Gastrocnemius medialis (tissue), 4 donors: ENCODE measurements around the gene SYDE2.

Experiments
- POLR2A ChIP-seq, 2 donors: fragments of 450-650 bp; IDR thresholded peaks; one replicate each; pipeline ENCODE4 v1.6.1; 2017; ENCODE audit warnings: antibody characterized with exemption in 2 of 2, mild to moderate bottlenecking in 2 of 2, moderate library complexity in 2 of 2
- TF ChIP-seq, protein P1 (sequence below), 5 experiments: fragments of 450-650 bp in 3 of 5; fragments of 200-600 bp in 2 of 5; sonication (generic) in 2 of 5; IDR thresholded peaks in 4 of 5; conservative IDR thresholded peaks in 1 of 5; 1 replicate in 4 of 5; 2 replicates in 1 of 5; pipeline ENCODE4 v1.5.1; 2016 to 2019; ENCODE audit warnings: antibody characterized with exemption in 5 of 5, mild to moderate bottlenecking in 3 of 5, moderate library complexity in 3 of 5

DNA sequence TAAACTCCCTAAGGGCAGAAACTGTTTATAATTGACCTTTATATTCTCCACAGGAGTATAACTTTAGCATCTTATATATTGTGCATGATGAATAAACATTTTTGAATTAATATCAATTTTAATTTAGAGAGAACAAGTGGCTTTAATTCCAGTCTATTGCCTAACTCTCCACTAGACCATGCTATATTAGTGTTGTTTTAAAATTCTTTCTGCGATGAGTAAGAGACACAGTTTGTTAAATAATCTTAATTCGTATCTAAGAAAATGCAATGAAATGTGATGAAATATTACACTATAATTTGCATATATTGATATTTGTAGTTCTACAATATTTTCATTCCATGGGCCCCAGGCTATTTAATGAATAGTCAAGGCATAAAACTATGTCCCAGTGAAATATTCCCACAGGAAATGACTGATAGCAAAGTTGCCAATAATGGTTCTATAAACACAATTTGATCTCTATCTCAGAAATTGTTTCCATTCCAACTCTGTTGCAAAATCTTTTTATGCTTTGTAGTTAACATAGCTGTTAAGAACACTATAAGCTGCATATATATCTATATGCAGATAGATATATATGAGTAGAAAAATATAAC, 2.9 kb upstream of the SYDE2 start:
- TF ChIP-seq, protein P1, sequence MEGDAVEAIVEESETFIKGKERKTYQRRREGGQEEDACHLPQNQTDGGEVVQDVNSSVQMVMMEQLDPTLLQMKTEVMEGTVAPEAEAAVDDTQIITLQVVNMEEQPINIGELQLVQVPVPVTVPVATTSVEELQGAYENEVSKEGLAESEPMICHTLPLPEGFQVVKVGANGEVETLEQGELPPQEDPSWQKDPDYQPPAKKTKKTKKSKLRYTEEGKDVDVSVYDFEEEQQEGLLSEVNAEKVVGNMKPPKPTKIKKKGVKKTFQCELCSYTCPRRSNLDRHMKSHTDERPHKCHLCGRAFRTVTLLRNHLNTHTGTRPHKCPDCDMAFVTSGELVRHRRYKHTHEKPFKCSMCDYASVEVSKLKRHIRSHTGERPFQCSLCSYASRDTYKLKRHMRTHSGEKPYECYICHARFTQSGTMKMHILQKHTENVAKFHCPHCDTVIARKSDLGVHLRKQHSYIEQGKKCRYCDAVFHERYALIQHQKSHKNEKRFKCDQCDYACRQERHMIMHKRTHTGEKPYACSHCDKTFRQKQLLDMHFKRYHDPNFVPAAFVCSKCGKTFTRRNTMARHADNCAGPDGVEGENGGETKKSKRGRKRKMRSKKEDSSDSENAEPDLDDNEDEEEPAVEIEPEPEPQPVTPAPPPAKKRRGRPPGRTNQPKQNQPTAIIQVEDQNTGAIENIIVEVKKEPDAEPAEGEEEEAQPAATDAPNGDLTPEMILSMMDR (IDR thresholded peaks at IDR 0.05 in 4 of 5, conservative IDR thresholded peaks at IDR 0.05 in 1 of 5) = no peak
- TF ChIP-seq POLR2A (IDR thresholded peaks at IDR 0.05) = no peak
